ENCODE measurements around the gene UBE2V1. TPM values are rescaled to one million over a fixed set of nuclear protein-coding genes. Genes with fewer than 3 reads are reported as not detected.
A peak's percentile ranks its signal among the peaks of the same experiment; 100 is the strongest.
"Not testable (repeated sequence)": the region's sequence is repeated elsewhere in the genome, so short reads cannot be mapped to it uniquely, and the experiment has no call there.

The UBE2V1 gene
- total and polyA plus RNA-seq, 2 donors from 2014 or later = 99.1 to 105 TPM

GRCh38 chr20:50085146-50085480 lies 27.8 kb downstream of the UBE2V1 start:
- TF ChIP-seq CTCF (IDR thresholded peaks at IDR 0.05; ENCODE audit: borderline replicate concordance, extremely low read depth, insufficient read depth) = no peak
- H3K27ac ChIP-seq (ENCODE audit: low read depth in 2 of 2, low read length in 2 of 2) = no peak overlapping the region
- H3K4me3 ChIP-seq (ENCODE audit: low read length in 3 of 3) = no peak overlapping the region
- H3K4me1 ChIP-seq (ENCODE audit: control insufficient read depth in 2 of 3, insufficient read depth in 2 of 3, low read depth in 1 of 3, low read length in 3 of 3) = peaks cover 0 to 10% (median 7%) of the 10 kb centered on the region in 3 donors
- no peaks in the 10 kb centered on the region for H3K9me3 ChIP-seq (ENCODE audit: control insufficient read depth in 2 of 3, insufficient read depth in 1 of 3, low read length in 3 of 3)
- no peaks in the 10 kb centered on the region for H3K27me3 ChIP-seq (ENCODE audit: control insufficient read depth, insufficient read depth, low read length)
- H3K36me3 ChIP-seq (ENCODE audit: control insufficient read depth in 2 of 3, insufficient read depth in 3 of 3, low read length in 3 of 3) = peaks cover 0 to 15% (median 6%) of the 10 kb centered on the region in 3 donors
- no peak for DNase-seq
- H3K9ac ChIP-seq (ENCODE audit: low read length in 3 of 3) = no peak overlapping the region
- no peak for FAIRE-seq
- intact Hi-C loops (cut with DNase I) = no loop called here

GRCh38 chr20:50083034-50083433 lies 29.9 kb downstream of the UBE2V1 start:
- H3K9me3 ChIP-seq (ENCODE audit: control insufficient read depth in 2 of 3, insufficient read depth in 1 of 3, low read length in 3 of 3) = no peaks in the 10 kb centered on the region
- no peak for TF ChIP-seq CTCF (IDR thresholded peaks at IDR 0.05; ENCODE audit: borderline replicate concordance, extremely low read depth, insufficient read depth)
- H3K27ac ChIP-seq (ENCODE audit: low read depth in 2 of 2, low read length in 2 of 2) = no peak overlapping the region
- H3K36me3 ChIP-seq (ENCODE audit: control insufficient read depth in 2 of 3, insufficient read depth in 3 of 3, low read length in 3 of 3) = peaks cover 0 to 8% (median 3%) of the 10 kb centered on the region in 3 donors
- no peak overlapping the region for H3K9ac ChIP-seq (ENCODE audit: low read length in 3 of 3)
- intact Hi-C loops (cut with DNase I) = no loop called here
- FAIRE-seq (no peak), DNase-seq (peak in 1 of 5 donors; percentile 28)
- H3K4me3 ChIP-seq (ENCODE audit: low read length in 3 of 3) = no peak overlapping the region
- no peaks in the 10 kb centered on the region for H3K27me3 ChIP-seq (ENCODE audit: control insufficient read depth, insufficient read depth, low read length)
- H3K4me1 ChIP-seq (ENCODE audit: control insufficient read depth in 2 of 3, insufficient read depth in 2 of 3, low read depth in 1 of 3, low read length in 3 of 3) = peaks cover 0 to 10% (median 7%) of the 10 kb centered on the region in 3 donors

GRCh38 chr20:50082056-50082455 lies 30.9 kb downstream of the UBE2V1 start:
- H3K27ac ChIP-seq (ENCODE audit: low read depth in 2 of 2, low read length in 2 of 2); FAIRE-seq; H3K9ac ChIP-seq (ENCODE audit: low read length in 3 of 3); intact Hi-C loops (cut with DNase I); H3K4me3 ChIP-seq (ENCODE audit: low read length in 3 of 3); H3K27me3 ChIP-seq (ENCODE audit: control insufficient read depth, insufficient read depth, low read length); H3K36me3 ChIP-seq (ENCODE audit: control insufficient read depth in 2 of 3, insufficient read depth in 3 of 3, low read length in 3 of 3); H3K9me3 ChIP-seq (ENCODE audit: control insufficient read depth in 2 of 3, insufficient read depth in 1 of 3, low read length in 3 of 3): not testable (repeated sequence)
- H3K4me1 ChIP-seq (ENCODE audit: control insufficient read depth in 2 of 3, insufficient read depth in 2 of 3, low read depth in 1 of 3, low read length in 3 of 3) = peaks cover 0 to 10% (median 7%) of the 10 kb centered on the region in 3 donors
- peak in 1 of 5 donors; percentile 20 for DNase-seq

- FAIRE-seq = no peak
- intact Hi-C loops (cut with DNase I) = no loop called here
- TF ChIP-seq CTCF (IDR thresholded peaks at IDR 0.05; ENCODE audit: borderline replicate concordance, extremely low read depth, insufficient read depth) = no peak
- peaks cover 0 to 3% (median 0%) of the 10 kb centered on the region in 3 donors for H3K4me1 ChIP-seq (ENCODE audit: control insufficient read depth in 2 of 3, insufficient read depth in 2 of 3, low read depth in 1 of 3, low read length in 3 of 3)
- no peak overlapping the region for H3K9ac ChIP-seq (ENCODE audit: low read length in 3 of 3)
- no peaks in the 10 kb centered on the region for H3K9me3 ChIP-seq (ENCODE audit: control insufficient read depth in 2 of 3, insufficient read depth in 1 of 3, low read length in 3 of 3)
- no peak overlapping the region for H3K4me3 ChIP-seq (ENCODE audit: low read length in 3 of 3)
- H3K36me3 ChIP-seq (ENCODE audit: control insufficient read depth in 2 of 3, insufficient read depth in 3 of 3, low read length in 3 of 3) = peaks cover 0 to 8% (median 0%) of the 10 kb centered on the region in 3 donors
- peak in 2 of 5 donors; percentile 31 to 63 for DNase-seq
- no peak overlapping the region for H3K27ac ChIP-seq (ENCODE audit: low read depth in 2 of 2, low read length in 2 of 2)
- H3K27me3 ChIP-seq (ENCODE audit: control insufficient read depth, insufficient read depth, low read length) = no peaks in the 10 kb centered on the region
Measured at GRCh38 chr20:50077818-50078601, 34.9 kb downstream of the UBE2V1 start.

Data from kidney (tissue), 14 donors.